Activated CD8-positive, alpha-beta memory T cell treated with anti-CD3 and anti-CD28 coated beads, Interleukin-2, amount 50 U/mL, for 1 hour (primary cell): ENCODE measurements around the gene ZNG1A.
"Not testable (repeated sequence)": the region's sequence is repeated elsewhere in the genome, so short reads cannot be mapped to it uniquely, and the experiment has no call there.

Experiments
- DNase-seq: peaks from one replicate; pipeline ENCODE4 v3.0.0-alpha.2; 2020; ENCODE audit errors: extremely low read depth

ZNG1A gene

DNA sequence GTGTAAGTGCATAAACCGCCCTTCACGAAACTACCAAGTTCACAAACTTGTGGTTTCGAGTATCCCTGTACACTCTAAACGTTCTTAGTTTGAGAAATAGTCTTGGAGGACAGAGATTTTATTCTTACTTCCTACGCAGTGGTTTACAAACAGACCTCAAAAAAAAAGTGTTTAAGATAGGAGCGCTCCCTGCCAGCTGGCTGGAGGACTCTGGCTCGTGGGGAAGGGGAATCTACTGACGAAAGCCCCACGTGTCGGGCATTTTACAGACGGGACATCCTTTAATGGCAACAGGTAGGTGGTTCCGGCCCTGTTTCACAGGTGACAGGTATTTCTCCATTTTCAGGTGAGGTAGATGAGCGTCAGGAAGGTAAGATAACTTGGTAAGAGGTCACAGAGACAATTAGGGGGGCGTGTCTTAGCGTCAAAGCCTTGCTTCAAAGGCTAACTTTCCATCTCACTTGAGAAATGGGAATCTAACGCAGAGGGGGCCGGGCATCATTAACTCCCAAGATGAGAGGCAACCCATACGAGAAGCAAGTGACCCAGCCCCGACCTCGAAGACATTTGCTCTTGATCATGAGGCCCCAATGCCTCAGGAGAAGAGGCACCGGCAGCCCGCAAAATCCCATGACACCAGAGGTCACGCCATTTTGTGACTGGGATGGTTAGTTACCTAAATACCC, 573 bp downstream of the ZNG1A start:
- not testable (repeated sequence) for DNase-seq

DNA sequence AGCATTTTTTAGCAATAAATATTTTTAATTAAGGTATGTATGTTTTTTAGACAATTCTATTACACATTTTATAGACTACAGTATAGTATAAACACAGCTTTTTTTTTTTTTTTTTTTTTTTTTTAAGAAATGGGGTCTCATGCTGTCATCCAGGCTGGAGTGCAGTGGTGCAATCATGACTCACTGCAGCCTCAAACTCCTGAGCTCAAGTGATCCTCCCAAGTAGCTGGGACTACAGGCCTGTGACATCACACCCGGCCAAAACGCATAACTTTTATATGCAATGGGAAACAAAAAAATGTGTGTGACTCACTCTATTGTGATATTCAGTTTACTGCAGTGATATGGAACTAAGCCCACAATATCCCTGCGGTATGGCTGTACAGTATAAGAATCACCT, 9.1 kb downstream of the ZNG1A start:
- not testable (repeated sequence) for DNase-seq

DNA sequence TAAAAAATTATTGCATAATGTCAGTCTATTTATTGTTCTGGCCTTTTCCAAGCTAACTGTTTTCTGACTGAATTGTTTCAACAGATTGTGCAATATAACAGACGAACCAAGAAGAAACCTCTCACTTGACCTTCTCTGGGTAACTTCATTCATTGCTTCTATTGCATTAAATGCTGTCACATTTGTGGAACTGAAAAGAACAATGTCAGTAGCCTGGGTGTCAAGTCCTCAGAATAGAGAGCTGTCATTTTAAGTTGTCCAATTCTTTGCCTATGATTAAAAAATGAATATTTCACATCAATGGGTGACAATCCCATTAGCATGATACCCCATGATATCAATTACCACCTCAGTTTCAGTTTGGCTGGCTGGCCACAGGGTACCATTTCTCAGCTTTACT, 19.0 kb downstream of the ZNG1A start:
- DNase-seq = not testable (repeated sequence)

DNA sequence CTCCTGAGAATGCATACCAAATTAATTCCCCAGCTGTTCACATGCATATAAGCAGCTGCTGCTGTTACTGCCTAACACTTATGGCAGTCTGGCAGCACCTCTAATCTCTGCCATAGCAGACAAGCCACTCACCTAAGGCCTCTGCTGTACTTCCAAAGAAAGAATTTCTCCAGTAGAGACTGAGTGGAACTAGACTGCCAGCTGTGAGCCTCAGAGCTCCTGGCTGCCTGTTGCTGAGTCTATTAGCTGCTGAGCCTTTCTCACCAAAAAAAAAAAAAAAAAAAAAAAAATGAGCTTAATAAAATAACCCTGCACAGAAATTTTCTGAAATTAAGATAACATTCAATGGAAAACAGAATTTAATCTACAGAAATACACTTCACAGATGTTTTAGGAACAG, 27.7 kb downstream of the ZNG1A start:
- DNase-seq = not testable (repeated sequence)

DNA sequence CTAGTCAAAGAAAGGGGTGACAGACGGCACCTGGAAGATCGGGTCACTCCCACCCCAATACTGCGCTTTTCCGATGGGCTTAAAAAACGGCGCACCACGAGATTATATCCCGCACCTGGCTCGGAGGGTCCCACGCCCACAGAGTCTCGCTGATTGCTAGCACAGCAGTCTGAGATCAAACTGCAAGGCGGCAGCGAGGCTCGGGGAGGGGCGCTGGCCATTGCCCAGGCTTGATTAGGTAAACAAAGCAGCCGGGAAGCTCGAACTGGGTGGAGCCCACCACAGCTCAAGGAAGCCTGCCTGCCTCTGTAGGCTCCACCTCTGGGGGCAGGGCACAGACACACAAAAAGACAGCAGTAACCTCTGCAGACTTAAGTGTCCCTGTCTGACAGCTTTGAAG, 39.0 kb downstream of the ZNG1A start:
- not testable (repeated sequence) for DNase-seq

DNA sequence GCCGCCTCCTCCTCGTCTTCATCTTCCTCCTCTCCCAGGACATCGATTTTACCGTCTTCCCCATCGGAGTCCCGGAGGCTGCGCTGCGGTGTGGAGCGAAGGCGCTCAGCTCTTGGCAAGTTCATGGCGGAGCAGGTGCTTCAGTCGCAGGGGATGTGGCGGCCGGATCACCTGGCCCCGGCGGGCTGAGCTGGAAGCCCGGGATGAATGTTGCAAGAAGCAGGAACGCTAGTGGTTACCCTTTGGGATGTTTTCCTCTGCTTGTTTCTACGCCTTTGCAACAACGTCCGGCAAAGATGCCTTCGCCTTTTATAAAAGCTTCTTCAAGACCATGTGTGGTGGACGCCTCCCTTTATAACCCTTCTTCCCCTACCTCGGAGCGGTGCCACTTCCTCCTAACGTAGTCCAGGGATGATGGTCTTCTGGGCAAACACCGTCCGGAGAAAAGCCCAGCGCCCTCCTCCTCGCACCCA, 60.8 kb downstream of the ZNG1A start, which contains the start of gene FOXD4:
FOXD4 (minus strand) TSS at position 423 of the 473 bp plus-strand sequence; CDS start at position 125, 298 bp downstream.
- DNase-seq = not testable (repeated sequence)

DNA sequence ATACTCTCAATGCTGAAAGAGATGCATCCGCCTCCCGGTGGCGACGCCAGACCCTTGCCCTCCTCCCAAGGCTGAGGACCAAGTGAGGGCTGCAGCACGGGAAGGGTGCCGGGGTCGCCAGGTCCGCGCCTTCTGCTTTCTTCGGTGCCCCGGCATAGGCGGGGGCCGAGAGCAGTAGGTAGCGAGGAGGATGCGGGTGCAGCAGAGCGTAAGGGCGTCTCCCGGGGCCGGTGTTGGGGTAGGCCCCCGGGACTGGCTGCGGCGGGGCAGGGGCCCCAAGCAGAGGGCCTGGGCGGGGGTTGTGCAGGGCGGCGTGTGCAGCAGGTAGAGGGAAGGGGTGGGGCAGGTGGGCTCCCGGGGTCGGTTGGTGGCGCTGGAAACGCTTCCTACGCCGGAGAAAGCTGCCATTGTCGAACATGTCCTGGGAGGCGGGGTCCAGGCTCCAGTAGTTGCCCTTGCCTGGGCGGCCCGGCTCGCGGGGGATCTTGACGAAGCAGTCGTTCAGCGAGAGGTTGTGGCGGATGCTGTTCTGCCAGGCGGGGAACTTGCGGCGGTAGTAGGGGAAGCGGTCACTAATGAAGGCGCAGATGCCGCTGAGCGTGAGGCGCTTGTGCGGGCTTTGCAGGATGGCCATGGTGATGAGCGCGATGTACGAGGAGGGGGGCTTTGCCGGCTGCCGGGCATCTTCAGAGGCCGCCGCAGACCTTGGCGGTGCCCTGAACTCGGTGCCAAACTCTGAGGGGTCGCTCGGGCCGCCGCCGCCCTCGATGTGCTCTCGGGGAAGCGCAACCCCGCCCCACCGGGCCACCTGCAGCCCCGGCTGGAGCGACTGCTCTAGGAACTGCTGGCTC, 61.5 kb downstream of the ZNG1A start:
- DNase-seq = not testable (repeated sequence)

DNA sequence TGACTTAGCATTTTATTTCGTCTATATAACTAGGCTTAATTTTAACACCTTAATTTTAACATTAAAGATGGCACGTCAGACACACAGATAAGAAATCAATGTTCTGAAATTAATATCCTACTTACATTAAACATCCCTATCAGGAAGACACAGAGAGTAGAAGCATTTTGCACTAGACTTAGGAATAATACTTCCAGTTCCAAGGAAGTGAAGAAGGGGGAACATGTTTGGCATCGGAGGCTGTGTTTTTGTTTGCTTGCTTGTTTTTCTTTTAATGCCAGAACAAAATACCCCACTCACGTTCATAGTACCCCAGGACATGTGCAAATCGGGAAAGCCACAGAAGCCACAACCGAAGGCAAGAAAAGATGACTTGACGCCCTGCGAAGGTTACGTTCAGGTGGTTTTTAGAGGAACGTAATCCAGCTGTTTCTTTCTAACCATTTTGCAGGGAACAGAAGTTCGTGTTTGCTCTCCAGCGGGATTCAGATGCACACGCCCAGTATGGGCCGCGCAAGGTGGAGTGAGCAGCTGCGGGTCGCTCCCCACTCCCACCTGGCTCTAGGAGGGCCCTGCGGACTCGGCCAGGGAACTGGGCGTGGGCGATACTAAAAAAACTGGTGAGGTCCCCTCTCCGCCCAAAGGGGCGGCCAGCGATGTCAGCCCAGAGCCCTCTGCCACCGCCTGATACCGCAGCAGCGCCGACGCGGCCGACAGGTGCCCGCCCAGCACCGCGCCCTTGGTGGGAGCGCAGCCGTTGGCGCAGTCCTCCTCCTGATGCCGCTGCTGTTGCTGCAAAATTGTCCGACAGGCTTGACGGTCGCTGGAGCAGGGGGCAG, 62.4 kb downstream of the ZNG1A start:
- DNase-seq = not testable (repeated sequence)

DNA sequence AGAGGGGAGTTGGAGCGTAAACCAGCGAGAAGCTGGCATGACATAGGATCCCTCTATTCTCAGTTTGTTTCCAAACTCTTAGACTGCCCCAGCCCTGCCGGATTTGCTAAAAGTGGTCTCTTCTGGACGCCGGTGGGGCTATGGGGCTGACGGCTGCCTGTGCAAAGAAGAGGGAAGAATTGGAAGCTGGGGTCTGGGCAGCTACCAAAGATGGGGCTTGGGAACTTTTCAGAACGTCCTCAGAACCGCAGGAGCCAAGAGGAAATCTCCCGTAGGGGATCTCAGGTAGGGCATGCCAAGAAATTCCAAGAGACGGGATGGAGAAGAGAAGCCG, 63.8 kb downstream of the ZNG1A start:
- not testable (repeated sequence) for DNase-seq

DNA sequence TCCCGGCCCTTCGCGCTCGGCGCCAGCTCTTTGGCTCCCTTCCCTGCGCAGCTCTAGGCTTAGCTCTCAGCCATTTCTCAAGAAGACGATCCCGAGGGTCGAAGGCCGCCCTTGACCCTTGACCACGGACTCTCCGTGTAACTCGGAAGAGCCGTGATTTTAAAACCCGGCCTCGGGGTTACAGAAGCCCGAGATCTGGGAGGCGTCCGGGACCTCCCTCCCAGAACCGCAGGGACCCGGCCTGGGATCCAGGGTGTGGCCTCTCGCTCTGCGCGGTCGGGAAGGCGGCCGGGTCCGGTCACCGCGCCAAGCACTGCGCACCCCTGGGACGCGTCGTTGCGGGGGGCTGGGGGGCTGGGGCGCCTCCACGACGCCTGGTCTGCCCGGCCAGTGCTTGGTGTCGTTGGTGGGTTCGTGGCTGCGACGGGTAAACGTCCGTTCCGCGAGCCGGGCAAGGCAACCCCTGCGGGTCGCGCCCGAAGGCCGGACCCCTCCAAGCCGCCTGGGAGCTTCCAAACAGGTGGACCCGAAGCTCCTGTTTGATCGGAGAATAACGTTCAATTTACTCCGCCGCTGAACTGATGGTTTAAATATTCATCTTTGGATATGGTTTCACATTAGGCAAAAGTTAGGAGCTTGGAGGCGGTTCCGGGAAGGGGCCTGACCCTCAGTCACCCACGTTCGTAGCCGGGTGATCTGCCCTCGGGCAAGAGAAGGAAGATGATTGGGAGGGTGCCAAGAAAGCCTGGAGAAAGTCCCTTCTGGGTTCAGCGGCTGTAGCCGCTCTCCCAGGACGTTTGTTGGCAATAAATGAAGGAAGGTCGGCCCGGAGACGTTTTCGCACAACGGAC, 64.4 kb downstream of the ZNG1A start:
- not testable (repeated sequence) for DNase-seq

DNA sequence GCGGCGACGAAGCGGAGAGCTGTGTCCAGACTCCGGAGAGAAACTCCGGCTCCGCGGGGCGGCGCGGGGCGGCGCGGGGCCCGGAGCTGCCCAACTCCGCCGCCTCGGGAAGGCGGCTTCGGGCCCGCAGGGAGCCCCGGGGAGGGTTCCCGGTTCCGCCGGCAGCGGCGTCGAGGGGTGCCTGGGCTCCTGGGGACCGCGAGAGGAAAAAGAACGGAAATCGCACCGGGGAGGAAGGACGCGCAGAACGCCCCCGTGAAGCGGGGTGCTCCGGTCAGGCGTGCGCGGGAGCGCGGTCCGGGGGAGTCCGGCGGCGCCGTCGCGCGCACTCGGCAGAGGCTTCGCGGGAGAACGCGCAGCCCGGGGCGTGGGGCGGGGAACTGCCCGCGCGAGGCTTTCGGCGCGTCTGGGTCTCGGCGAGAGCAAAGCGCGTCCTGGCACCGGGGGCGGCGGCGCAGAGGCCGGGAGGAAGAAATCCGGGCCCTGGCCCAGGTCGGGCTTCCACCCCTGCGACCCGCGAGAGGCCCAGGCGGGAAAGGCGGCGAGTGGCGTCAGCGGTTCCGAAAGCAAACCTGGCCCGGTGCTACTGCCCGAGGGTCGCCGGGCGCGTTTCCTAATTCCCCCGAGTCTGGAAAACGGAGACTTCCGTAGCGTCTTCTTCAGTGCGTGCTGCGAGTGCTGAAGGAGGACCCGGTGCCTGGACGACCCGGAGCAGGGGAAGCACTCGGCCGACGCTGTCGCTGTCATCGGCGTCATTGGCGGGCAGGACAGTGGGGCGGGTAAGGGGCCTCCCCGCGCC, 65.2 kb downstream of the ZNG1A start:
- not testable (repeated sequence) for DNase-seq

DNA sequence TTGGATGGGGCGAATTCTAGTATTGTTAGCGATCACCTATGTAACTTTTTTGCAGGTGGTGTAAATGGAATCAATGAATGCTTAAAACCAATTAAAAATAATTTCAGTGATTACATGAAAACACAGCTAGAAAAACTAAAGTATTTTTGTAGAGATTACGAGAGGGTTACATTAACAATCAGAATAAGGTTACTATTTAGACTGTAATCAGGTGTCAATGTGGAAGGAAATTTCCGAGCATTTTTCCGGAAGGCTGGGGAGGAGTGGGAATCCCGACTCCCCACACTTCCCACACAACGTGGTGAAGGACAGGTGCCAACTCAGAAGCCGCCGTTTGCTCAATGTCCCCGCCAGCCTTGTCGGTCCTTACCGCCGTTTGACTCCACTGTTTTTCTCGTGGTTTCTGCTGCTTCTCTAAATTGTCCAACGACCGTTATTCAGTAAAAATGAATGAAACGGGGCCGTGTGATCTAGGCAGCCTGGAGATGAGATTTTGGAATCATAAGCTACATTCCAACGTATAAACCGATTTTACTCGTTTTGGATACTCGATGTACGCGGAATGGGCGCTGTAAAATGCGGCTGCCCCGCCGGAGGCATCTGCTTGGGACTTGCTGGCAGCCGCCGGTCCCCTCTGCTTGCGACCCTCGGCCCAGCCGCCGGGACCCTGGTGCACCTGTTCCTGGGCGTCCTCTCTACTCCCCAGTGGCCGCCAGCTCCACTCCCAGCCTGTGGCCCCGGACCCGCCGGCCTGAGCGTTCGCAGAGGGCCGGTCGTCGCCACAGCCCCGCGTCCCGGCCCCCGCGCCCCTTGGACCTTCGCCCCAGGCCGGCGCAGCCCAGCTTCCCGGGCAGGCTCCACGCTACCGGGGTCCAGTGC, 66.0 kb downstream of the ZNG1A start:
- DNase-seq = not testable (repeated sequence)

DNA sequence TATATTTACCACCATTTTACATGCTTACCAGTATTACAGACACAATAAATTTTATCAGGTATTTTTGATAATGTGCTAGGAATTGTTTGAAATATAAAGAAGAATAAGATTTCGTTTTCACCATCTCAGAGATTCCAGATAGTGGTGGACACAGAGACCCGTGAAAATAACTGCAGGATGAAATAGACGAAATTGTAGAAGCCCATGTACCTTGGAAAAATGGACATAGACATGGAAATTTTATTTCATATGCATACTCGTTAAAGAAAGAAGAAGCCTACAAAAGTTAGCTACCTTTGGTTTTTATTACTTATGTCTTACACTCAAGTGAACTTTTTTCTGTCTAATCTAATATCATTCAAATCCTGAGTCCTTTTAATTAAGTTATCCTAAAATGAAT, 68.2 kb downstream of the ZNG1A start:
- DNase-seq = not testable (repeated sequence)

DNA sequence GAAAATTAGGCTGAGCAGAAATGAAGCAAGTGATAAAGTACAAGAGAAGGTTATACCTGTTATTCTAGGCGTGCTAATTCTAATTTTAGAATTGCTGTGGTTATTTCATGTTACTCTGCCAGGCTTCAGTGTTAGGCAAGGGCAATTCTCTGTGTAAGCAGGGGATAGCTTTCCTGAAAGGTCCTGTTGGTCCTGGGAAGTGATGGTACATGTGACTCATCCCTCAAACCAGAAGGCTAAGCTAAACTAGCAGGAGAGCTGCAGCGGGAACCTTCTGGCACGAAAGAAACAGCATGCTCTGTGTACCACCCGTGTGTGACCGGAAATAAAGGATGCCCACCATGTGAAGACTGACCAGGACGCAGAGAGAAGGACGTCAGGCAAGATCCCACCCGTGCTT, 69.3 kb downstream of the ZNG1A start:
- DNase-seq = not testable (repeated sequence)

DNA sequence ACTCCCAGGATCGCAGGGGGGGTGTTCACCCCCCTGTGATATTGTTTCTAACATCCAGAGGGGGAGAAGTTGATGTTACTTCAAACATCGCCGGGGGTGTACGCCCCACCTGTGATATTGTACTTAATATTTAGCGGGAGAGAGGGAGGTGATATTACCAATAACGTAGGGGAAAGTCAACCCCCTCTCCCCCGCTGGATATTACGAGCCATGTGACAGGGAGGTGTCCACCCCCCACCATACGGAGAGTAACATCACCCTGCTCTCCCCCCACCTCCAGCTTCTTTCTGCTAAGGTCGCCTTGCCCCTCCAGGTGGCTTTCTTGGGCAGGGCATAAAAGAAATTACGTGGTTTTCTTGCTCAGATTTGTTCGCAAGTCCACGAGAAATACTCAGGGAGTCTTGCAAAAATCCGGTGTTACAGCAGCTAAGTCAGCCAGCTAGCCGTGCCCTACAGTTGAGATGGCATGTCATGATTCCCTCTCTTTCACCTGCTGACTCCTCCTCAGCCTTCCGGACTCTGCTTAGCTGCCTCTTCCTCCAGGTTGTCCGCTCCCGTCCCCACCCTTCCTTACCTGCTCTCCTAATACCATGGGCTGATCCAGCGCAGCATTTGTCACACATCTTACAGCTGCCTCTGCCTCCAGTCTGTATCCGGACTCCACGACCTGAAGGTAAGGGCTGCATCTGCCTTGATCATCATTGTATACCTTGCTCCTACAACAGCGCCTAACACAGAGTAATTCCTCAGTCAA, 69.9 kb downstream of the ZNG1A start:
- DNase-seq = not testable (repeated sequence)

DNA sequence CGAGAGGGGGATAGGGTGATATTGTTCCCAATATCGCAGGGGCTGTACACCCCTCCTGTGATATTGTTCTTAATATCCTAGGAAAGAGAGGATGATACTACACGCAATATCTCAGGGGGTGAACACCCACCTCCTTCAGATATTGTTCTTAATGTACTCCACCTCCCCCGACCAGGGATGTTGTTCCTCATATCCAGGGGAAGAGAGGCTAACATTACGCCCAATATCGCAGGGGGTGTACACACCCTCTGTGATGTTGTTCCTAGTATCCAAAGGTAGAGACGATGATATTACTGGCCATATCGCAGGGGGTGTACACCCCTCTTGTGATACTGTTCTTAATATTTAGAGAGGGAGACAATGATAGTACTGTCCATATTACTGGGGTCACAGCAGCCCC, 72.9 kb downstream of the ZNG1A start:
- DNase-seq = not testable (repeated sequence)

DNA sequence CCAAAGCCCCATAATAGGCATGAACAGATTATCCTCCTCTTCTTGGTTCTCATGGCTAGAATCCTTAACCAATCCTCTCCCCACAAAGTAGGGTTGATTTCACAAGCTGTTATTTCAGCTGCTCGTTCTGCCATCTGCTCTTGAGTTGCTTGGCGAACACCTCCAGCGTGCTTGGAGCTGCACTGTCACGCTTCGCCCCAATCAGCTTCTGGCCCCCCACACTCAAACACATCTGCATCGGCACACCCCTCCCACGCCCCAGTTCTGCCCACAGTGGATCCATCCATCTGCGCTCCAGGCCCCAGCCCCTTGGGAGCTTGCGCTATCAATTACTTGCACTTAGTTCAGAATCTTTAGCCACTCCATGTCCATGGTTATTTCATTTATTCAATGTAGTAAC, 78.4 kb downstream of the ZNG1A start:
- DNase-seq = not testable (repeated sequence)

DNA sequence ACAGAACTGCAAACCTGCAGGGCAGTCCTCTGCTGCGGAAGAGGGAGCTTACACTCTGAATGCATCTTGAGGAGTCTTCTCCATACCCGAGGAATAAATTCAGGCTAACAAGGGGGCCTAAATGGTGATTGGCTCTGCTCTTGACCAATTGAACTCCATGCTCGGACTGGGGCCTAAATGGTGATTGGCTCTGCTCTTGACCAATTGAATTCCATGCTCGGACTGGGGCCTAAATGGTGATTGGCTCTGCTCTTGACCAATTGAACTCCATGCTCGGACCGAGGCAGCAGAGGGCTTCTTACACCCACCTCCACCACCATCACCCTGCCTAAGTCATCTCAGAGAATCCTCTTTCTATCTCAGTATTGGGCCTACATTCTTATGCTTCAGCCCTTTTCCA, 79.0 kb downstream of the ZNG1A start:
- DNase-seq = not testable (repeated sequence)
